SKM-1 treated with dmso at 0.1 percent for 144 hours (cell line): Measurements from ENCODE around the gene GNPTG.

Experiments used
- DNase-seq: peaks from one replicate; lab custom pipeline; 2025; ENCODE audit not compliant: unreplicated experiment; lab: John Stamatoyannopoulos, UW

The GNPTG gene

DNA sequence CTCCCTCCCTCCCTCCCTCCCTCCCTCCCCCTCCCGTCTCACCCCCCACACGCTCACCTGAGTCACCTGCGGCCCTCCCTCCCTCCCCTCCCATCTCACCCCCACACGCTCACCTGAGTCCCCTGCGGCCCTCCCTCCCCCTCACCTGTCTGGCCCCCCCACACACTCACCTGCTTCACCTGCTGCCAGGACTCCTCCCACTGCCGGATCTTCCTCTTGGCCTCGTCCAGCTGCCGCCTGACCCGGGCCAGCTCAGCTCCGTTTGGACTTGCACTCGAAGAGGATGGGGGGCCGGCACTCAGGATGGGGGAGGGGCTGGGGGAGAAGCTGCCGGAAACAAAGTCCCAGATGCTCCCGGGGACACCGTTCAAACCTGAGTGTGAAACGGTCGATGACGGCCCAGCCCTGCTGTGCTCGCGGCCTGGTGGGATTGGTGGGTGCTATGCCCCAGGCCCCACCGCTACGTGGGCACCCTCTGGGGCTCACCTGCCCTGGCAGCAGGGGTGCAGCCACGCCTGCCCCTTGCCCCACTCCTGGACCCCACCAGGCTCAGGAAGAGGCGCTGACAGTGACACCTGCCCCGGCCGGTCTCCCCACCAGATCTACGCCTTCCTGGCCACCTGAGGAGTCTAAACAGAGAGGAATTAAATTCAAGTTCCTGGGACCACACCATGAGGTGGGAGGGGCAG, 15.9 kb downstream of the GNPTG start:
- DNase-seq: no peak

DNA sequence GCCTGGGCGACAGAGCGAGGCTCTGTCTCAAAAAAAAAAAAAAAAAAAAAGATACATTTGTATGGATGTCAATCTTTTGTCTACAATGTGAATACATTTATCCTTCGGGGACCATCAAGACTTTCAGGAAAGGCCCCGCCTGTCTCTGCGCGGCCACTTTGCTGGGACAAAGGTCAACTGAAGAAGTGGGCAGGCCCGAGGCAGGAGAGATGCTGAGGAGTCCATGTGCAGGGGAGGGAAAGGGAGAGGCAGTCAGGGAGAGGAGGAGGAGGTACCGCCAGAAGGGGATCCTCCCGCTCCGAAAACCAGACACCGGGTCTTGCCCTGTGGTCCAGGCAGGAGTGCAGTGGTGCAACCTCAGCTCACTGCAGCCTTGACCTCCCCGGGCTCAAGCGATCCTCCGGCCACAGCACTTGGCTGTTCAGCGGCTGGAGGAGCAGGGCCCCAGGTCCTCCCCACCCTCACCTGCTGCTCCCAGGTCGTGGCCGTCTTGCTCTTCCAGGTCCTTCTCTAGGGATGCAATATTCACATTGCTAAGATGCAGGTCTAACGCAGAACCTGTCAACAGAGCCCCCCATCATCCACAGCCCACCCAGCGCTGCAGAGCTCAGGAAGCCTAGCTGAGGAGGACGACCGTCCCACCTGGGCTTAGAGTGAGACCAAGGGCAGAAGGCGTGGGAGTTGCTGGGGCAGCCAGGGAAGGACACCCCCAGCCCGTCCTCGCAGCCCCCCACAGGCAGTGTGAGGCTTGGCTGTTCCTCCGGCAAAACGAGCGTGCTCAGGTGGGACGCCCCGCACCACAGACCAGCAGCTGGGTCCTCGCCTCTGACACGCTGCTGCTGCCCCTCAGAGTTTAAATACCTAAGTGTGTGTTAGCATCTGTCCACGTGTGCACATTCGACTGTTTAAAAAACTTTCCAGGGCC, 19.6 kb downstream of the GNPTG start:
- no peak for DNase-seq

DNA sequence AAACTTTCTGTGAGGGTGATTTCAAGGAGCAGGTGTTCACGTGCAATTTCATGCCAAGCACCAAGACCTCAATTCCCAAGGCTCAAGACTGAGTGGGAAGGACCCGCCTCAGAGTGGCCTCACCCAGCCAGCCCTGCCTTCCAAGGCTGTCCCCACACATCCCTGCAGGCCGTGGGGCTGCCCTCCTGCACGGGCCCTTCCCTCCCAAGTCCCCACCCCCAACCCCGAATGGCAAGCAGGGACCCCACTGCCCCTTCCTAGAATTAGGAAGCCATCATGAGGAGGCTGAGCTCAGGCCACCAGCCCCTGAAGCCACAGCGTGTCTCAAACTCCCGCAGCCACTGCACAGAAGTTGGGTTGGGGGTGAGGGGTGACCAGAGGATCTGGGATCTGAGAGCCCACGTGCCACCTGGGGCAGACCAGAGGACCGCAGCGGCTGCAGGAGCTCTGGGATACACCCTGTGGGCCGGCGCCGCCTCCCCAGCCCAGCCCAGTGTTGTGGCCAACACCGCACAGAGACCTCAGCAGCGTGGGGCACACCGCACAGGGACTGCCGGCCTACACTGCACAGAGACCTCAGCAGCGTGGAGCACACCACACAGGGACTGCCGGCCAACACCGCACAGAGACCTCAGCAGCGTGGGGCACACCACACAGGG, 20.7 kb downstream of the GNPTG start:
- DNase-seq: no peak

DNA sequence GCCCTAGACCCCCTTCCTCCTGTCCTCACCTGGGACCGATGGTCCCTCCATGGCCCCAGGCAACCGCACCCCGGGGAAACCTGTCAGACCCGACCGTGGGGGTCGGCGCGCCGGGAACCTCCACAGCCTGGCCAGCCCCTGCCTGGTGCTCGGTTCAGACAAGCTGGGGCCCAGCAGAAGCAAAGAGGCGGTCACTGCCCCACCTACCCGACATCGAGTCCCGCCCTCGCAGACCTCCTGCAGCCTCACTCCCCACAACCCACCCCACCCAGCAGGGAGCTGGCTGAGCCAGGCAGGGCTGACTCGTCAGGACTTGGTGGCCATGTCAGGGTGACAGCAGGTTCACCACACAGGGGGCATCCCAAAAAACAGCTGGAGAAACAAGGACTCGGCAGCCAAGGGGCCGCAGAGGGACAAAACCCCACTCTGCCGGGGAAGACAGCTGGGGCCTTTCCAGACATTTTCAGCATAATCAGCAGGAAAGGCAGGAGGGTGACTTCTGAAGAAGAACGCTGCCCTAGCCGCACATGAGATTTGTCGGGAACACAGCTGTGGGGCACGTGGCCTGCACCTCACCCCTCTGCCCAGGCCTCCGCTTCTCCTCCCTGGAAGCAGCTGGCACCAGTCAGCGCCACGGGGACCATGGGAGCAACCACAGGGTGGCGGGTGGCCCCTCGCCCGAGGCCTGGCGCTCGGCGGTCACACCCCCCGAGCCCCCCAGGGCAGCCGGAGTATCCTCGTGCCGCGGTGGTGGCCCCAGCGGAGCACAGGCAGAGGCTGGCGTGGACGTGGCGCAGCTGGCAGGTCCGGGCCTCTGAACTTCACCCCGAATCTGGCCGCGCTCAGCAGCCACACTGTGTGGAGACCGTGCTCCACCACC, 22.9 kb downstream of the GNPTG start:
- DNase-seq: no peak

- no peak for DNase-seq
Observed at GRCh38 chr16:1375298-1375640, 23.5 kb downstream of the GNPTG start.

- no peak for DNase-seq
Observed at GRCh38 chr16:1375741-1376410, 24.1 kb downstream of the GNPTG start.

DNA sequence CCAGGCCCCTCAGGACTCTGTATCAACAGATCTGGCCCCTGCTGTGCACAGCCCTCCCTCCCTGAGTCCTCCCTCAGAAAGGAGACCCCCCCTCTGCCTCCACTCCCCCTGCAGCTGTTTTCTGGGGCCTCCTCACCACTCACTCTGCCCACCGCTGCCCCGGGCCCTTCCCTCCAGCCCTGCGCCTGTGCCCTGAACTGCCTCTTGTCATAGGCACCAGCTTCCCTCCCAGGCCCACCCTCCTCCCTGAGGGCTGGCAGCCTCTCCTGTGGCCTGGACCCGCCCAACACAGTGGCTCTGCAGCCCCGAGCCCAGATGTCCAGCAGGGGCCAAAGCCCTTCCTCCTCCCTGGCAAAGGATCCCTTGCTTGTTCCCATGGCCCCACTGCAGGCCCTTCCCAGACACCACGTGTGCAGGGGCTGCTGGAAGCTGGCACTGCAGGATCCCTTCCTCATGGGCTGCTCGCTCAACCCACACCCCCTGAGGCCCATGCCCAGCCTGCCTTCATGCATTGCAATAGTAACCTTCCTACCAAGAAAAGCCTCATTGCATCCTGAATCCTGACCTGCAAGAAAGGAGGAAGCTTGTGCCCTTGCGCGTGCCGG, 25.8 kb downstream of the GNPTG start:
- DNase-seq: no peak

DNA sequence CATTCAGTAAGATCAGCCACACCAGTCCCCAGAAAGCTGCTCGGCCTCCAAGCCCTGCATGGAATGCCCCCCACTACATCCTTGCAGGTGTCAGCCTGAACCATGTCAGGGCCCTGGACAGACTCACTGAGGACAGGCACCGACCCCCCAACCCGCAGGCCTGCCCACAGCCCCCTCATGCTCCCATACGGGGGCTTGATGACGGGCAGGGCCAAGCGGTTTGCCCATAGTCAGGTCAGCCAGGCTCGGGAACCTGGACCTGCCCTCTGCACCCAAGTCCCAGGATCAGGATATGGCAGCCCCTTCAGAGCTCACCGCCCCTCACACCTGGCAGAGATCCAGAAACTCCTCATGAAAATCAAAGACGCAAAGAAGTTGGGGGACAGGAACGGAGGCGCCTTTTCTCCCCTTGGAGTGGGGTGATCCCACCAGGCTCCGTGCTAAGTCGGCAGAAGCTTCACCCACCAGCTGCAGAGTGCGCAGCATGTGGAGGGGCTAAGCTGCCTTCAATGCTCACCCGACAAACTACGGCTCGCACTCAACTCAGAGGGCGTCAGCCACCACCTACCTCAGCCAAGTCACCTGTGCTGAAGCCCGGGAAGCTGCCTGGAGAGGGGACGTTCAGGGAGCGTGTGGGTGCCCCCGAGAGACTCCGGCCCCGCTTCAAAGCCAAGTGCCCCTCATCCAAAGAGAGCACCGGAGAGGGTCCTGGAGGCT, 26.5 kb downstream of the GNPTG start:
- DNase-seq: no peak

DNA sequence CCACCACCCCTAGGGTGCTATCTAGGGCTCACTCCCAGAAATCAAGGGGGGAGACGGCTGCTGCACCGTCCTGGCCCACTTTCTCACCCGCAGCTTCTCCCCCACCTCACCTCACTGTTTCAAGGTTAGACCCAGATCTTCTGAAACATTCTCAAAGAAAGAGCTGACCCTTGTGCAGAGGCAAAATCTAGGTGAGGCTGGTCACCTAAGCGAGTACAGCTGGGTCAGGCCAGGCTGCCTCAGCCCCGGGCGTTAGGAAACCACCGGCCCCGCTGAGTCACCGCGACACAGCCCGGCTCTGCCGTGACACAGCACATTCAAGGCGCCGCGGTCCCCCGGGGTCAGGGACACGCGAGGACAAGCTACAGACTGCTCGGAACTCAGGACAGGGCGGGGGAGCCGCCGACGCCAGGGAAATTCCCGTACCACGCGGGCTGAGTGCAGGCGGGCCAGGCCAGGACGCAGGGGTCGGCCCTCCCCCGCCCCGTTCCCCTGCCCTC, 27.1 kb downstream of the GNPTG start:
- peak; percentile 25 for DNase-seq

GRCh38 chr16:1379304-1380076, 27.8 kb downstream of the GNPTG start:
- peak; percentile 47 for DNase-seq

GRCh38 chr16:1380195-1380594, 28.5 kb downstream of the GNPTG start:
- DNase-seq: no peak

GRCh38 chr16:1381612-1382406, 30.1 kb downstream of the GNPTG start:
- DNase-seq: no peak

DNA sequence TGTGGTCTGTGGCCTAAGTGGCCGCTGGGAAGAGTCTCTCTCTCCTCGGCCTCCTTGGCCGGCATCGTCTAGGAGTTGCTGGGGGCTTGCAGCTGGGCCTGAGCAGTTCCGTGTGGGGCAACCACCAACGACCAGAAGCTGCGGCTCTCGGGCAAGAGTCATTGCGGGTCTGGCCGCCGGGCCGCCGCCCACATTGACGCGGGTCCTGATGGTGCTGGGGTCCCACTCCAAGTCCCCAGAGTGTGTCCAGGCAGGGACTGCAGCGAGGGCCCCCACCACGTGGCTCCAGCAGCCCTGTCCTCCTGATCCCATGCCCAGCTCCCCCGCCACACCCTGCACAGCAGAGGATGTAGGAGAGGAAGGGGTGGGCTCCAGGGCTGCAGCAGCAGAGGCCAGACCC, 31.8 kb downstream of the GNPTG start:
- DNase-seq: no peak

DNA sequence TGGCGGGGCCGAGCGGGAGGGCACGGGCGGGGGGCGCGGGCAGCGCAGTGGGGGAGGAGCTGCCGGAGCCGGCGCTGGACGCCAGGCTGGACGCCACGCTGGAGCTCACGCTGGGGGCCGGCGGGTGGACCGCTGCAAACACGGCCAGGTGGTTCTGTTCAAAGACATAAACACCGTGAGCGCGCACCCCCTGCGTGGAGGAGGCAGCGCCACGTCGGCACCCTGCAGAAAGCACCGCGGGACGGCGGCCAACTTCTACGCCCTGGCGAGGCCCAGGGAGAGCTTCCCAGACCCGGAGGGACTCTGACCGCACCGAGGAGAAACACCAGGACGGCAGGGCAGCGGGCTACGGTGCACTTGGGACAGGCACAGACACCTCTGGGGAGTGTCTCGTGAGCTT, 33.5 kb downstream of the GNPTG start:
- no peak for DNase-seq

GRCh38 chr16:1387331-1387730, 35.6 kb downstream of the GNPTG start:
- no peak for DNase-seq

- DNase-seq: no peak
Observed at GRCh38 chr16:1389762-1390161, 38.0 kb downstream of the GNPTG start.

DNA sequence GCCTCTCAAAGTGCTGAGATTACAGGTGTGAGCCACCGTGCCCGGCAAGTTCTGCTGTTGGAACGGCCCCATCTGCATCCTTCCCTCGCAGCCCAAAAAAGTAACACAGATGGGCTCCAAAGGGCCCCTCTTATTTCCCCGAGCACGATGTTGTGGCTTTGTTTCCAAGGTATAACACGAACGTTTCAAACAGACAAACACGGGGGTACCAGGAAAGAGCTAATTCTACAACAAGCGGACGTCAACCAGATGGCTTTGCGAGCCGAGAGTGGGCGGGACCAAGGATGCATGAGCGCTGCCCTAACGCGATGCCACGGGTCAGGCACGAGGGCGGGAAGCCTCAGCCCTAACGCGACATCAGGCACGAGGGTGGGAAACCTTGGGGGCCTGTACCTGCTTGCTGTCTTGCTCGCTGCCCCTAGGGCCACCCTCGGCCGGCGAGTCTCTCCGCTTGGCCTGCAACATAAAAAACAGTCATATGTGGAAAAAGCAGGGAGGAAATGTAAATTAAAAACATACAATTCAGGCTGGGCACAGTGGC, 38.6 kb downstream of the GNPTG start:
- no peak for DNase-seq
